Esophagus (tissue), 2 donors: ENCODE data around the gene TFF2. TPM values are rescaled to one million over a fixed set of nuclear protein-coding genes. Genes with fewer than 3 reads are reported as not detected.

Experiments used
- H3K27ac ChIP-seq, 2 donors: one replicate each; pipeline ENCODE4 v1.5.1; 2013; ENCODE audit warnings: low read depth in 2 of 2, mild to moderate bottlenecking in 2 of 2, inconsistent platforms in 1 of 2, low read length in 1 of 2, moderate library complexity in 1 of 2
- H3K27me3 ChIP-seq, 2 donors: one replicate each; pipeline ENCODE4 v1.6.1; 2013; ENCODE audit warnings: low read length in 2 of 2, control low read depth in 1 of 2, mild to moderate bottlenecking in 1 of 2; ENCODE audit not compliant: insufficient read depth in 2 of 2, control insufficient read depth in 1 of 2
- H3K36me3 ChIP-seq, 2 donors: one replicate each; pipeline ENCODE4 v1.6.1; 2013; ENCODE audit warnings: low read length in 1 of 2; ENCODE audit not compliant: control insufficient read depth in 2 of 2, insufficient read depth in 2 of 2
- H3K4me1 ChIP-seq, 2 donors: one replicate each; pipeline ENCODE4 v1.6.1; 2013; ENCODE audit warnings: low read length in 1 of 2; ENCODE audit not compliant: control insufficient read depth in 2 of 2, insufficient read depth in 2 of 2
- H3K4me3 ChIP-seq, 2 donors: one replicate each; pipeline ENCODE4 v1.5.1; 2013; ENCODE audit warnings: low read length in 2 of 2, mild to moderate bottlenecking in 2 of 2, low read depth in 1 of 2, moderate library complexity in 1 of 2
- H3K9me3 ChIP-seq, 2 donors: one replicate each; pipeline ENCODE4 v1.6.1; 2013; ENCODE audit warnings: mild to moderate bottlenecking in 2 of 2, low read depth in 1 of 2, low read length in 1 of 2, moderate library complexity in 1 of 2; ENCODE audit not compliant: control insufficient read depth in 2 of 2, insufficient read depth in 1 of 2
- WGBS, 2 donors: extraction: QIAGEN DNeasy Blood & Tissue Kit; methylation state at CpG; one replicate each; pipeline ENCODE4 v1.1.7; 2013; 5-methylcytosine and 5-hydroxymethylcytosine counted together
- polyA plus RNA-seq, 2 donors: library from polyadenylated mRNA; stranded (reverse); fragments of 200-250 nt; gene quantifications; one replicate each; pipeline ENCODE4 v1.2.3, GENCODE V29; 2013
- donor health status: healthy with polysubstance abuse.
- donor health status: Bipolar disorder and iron deficiency.

Gene TFF2, protein sequence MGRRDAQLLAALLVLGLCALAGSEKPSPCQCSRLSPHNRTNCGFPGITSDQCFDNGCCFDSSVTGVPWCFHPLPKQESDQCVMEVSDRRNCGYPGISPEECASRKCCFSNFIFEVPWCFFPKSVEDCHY
- 1 to 10 TPM in 1 of 2 donors, under 1 TPM in 1; 0.13 to 2.3 TPM for polyA plus RNA-seq

DNA sequence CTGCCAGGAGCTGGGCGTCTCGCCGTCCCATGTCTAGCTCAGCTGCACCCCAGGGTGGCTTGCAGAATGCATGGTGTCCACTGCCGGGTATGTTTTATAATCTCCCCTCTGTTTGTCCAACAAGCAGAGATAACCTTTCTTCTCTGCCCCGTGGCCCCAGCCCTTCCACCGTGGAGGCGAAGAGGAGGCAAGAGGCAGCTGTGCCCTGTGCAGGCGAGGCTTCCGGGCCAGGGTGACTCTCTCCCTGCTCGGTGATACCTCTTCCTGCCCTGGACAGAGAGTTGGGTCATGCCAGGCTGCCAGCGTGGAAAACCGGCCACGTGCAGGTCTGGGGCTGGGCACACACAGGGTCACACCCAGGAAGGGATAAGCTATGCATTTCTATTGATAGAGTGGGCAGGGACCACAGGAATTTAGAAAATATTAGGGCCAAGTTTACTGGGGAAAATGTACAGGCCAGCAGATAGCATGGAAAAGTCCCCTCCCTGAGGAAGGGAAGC lies at the start of gene TFF2:
Gene TFF2, minus strand, starts transcription at position 68 of the 500 bp plus-strand sequence. Its CDS starts 37 bp downstream, at position 31.
- H3K27ac ChIP-seq: no peak within 1 kb of the TSS
- 64 to 66% methylated on average over 13 of the region's 13 CpGs for WGBS, 2 donors

DNA sequence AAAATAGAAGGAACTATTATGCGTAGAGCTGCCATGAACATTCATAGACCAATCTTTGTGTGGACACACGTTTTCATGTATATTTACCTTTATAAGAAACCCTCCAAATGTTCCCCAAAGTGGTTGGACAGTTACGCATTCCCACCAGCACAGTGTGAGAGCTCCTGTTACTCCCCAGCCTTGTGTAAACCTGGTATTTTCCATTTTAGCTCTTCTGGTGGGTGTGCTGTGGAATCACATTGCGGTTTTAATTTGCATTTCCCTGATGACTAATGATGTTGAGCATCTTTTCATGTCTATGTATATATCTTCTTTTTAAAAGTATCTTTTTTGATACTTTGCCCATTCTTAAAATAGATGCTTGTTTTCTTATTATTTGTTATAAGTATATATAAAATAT lies 49.7 kb upstream of the TFF2 start:
- H3K4me1 ChIP-seq: no peaks in the 10 kb centered on the region
- no peak overlapping the region for H3K27ac ChIP-seq
- H3K27me3 ChIP-seq: no peaks in the 10 kb centered on the region
- no peaks in the 10 kb centered on the region for H3K9me3 ChIP-seq
- 70 to 75% methylated on average over 4 of the region's 4 CpGs for WGBS, 2 donors
- H3K4me3 ChIP-seq: no peak overlapping the region
- no peaks in the 10 kb centered on the region for H3K36me3 ChIP-seq

More for the DNA sequence above, at the start of gene TFF2:
- H3K9me3 ChIP-seq: peaks cover 0 to 6% of the 10 kb centered on the region in 2 donors
- H3K4me1 ChIP-seq: no peaks in the 10 kb centered on the region
- H3K27me3 ChIP-seq: peaks cover 0 to 2% of the 10 kb centered on the region in 2 donors
- H3K36me3 ChIP-seq: no peaks in the 10 kb centered on the region
- H3K4me3 ChIP-seq: no peak within 1 kb of the TSS

DNA sequence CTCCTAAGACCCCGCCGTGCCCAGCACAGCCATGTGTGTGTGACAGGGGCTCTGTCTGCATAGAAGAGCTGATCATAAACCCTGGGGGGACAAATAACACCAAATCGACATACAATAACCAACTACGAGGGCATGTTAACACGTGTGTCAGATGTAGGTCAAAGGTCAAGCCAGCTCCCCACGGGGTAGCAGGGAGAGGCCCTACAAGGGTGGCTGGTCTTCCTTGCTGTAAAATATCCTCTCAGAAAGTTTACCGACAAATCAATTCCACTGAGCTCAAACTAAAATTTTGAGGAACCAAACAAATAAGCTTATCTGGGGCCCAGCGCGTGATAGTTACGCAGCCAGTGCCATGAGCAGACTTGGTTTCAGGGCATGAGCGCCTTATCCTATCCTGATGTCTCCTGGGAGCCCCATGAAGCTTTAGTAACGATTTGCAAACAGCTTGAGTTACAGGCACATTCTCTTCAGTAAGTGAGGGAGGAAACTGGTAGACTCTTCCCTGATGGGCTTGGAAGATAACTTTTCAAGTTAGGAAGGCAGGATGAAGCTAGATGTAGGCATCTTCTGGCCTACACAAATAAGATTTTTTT lies 47.7 kb upstream of the TFF2 start:
- 71 to 75% methylated on average over 12 of the region's 12 CpGs for WGBS, 2 donors
- Histone ChIP-seq H3K27me3 (no peaks in the 10 kb centered on the region), H3K4me3 (no peak overlapping the region), H3K9me3 (no peaks in the 10 kb centered on the region), H3K36me3 (no peaks in the 10 kb centered on the region), H3K27ac (no peak overlapping the region), H3K4me1 (no peaks in the 10 kb centered on the region)

DNA sequence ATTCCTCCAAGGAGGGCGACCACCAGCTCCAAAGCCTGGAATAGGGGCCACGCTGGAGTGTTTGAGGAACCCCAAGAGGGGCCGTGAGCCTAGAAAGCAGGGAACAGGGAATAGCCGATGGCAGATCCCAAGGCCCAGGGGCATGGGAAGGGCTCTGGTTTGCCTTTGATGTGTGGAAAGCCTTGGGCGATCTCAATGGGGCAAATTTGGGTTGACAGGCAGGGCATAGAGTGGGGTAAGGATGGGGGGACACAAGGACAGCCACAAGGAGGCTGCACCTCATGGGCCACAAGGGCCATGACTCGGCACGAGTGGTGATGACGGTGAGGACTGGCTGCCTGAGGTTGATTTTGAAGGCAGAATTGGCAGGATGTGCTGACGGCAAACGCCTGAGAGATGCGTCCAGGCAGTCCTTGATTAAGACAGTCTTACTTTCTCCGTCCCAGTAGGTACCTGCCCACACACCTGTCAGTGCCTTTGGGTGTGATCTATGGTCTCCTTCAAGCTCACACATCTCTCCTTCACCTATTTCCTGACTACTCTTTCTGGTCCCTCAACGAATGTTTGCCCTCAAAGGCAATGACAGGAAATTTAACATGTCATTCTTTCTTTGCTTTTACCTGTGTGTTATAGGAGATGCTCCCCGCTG lies 47.1 kb upstream of the TFF2 start:
- Histone ChIP-seq H3K27ac (no peak overlapping the region), H3K27me3 (no peaks in the 10 kb centered on the region), H3K4me1 (no peaks in the 10 kb centered on the region), H3K36me3 (no peaks in the 10 kb centered on the region), H3K9me3 (no peaks in the 10 kb centered on the region), H3K4me3 (no peak overlapping the region)
- 85 to 90% methylated on average over 14 of the region's 14 CpGs for WGBS, 2 donors

DNA sequence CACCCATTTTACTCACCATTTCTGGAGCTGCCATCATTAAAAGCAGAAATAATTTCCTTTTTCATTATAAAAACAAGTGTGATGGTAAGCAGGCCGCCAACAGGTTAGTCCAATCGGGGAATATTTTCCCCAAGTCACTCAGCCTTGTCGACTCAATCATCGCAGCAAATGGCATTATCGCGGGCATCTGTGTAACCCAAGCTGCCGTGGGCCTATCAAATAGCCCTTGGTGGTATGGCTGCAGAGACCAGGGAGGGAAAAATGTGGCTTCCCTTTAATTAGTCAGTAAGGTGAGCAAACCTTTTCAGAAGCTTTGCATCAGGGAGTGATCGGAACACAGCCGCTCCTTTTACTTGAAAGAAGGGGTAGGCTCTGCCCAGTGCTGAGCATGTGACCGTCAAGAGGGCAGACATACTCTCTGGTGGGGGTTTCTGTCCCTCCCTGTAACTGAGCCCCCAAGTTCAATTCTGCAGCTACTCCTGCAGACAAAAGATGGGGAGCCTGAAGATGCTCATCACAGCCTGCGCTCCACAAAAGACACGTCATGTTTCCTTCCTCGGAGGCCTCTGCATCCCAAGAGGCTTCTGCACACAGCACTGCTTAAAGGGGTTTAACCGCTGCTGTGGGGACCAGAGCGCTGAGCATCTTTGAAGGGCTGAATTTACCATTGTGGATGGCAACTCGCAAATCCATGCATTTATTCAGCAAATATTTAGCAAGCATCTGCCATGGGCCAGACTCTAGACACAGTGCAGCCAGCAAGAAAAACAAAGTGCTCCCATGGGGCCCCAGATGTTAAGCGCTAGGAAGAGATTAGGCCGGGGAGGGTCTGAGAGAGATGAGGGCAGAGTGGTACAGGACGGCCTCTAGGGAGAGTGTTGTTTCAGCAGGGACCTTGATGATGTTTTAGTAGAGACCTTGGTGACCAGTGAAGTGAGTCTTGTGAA lies 46.3 kb upstream of the TFF2 start:
- H3K27ac ChIP-seq: no peak overlapping the region
- no peaks in the 10 kb centered on the region for H3K36me3 ChIP-seq
- H3K4me1 ChIP-seq: peaks cover 0 to 2% of the 10 kb centered on the region in 2 donors
- H3K27me3 ChIP-seq: no peaks in the 10 kb centered on the region
- WGBS, 2 donors: 87 to 89% methylated on average over 19 of the region's 19 CpGs
- peaks cover 0 to 2% of the 10 kb centered on the region in 2 donors for H3K9me3 ChIP-seq
- H3K4me3 ChIP-seq: no peak overlapping the region

DNA sequence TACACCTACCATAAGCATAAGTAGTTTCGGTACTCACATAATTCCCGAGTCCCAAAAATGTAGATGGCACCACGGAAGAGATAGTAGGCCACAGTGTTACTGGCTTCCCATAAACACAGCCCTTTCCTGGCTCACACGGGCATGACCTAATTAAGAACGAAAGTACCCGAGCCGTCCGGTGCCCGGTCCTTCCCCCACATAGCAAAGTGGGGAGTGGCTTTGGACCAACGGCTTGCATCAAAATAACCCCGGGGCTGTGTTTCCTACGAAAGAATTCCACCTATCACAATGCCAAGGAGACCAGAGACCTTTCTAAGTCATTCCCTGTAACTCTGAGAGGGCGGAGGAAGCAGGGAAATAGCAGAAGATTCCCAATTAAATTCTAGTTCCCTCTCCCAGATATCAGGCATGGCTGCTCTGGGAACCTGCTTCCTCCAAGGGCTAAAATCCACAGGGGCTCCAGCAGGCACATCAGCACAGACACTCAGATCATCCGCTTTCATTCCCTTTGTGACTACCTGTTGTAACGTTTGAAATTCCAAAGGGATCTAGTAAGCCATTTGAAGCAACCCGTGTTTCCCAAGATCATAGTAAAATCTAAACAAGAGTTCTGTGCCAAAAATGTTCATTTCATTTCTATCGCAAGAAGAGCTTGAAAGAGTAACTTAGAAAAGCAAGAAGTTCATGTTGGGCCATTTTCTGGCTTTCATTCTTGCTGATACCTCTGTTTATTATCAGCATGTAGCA lies 45.3 kb upstream of the TFF2 start, which contains the start of gene TMPRSS3:
Gene TMPRSS3, minus strand, starts transcription at position 148 of the 747 bp plus-strand sequence. CDS start 635 bp downstream, outside the sequence.
- H3K36me3 ChIP-seq: no peaks in the 10 kb centered on the region
- H3K27me3 ChIP-seq: no peaks in the 10 kb centered on the region
- H3K4me3 ChIP-seq: no peak within 1 kb of the TSS
- H3K9me3 ChIP-seq: peaks cover 0 to 2% of the 10 kb centered on the region in 2 donors
- WGBS, 2 donors: 58 to 68% methylated on average over 17 of the region's 17 CpGs
- no peak within 1 kb of the TSS for H3K27ac ChIP-seq
- peaks cover 0 to 2% of the 10 kb centered on the region in 2 donors for H3K4me1 ChIP-seq

DNA sequence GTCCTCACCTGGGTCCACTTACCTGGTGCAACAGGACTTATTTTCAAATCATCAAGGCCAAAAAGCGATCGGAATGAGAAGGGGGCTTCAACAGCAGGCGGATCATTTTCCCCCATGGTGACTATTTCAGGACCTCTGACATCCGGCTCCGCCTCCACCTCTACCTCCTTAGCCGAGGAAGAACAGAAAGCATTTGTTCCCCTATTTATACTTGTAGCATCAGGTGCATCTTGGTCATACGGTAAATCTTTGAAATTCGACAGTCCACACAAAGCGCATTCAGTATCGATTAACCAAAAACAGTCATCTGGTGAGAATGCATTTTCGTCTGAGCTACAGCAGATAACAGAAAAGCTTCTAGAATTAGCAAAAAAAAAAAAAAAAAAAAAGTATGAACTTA lies 44.5 kb upstream of the TFF2 start:
- Histone ChIP-seq H3K4me3 (no peak overlapping the region), H3K27me3 (no peaks in the 10 kb centered on the region), H3K36me3 (no peaks in the 10 kb centered on the region), H3K9me3 (peaks cover 0 to 2% of the 10 kb centered on the region in 2 donors), H3K4me1 (peaks cover 0 to 2% of the 10 kb centered on the region in 2 donors), H3K27ac (no peak overlapping the region)
- 92 to 93% methylated on average over 11 of the region's 11 CpGs for WGBS, 2 donors

DNA sequence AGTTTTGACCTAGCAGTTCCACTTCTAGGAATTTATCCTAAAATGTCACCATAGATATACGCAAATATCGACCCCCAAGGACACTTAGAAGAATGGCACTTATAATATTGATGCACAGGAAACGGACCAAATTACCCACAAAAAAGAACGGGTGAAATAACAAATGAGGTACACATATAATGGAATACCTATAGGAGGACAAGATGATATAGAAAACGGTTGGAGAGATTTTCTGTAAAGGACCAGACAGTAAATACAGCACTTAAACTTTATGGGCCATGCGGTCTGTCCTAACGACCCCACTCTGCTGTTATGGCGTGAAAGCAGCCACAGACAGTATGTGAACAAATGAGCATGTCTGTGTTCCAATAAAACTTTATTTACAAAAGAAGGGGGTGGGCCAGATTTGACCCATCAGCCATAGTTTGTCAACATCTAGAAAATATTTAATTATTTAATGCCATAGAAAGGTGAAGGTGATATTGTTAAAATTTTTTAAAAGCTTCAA lies 42.7 kb upstream of the TFF2 start:
- 57 to 59% methylated on average over 8 of the region's 8 CpGs for WGBS, 2 donors
- H3K9me3 ChIP-seq: peaks cover 0 to 2% of the 10 kb centered on the region in 2 donors
- peaks cover 0 to 2% of the 10 kb centered on the region in 2 donors for H3K4me1 ChIP-seq
- no peak overlapping the region for H3K4me3 ChIP-seq
- H3K27me3 ChIP-seq: no peaks in the 10 kb centered on the region
- H3K27ac ChIP-seq: no peak overlapping the region
- no peaks in the 10 kb centered on the region for H3K36me3 ChIP-seq
